Right atrium auricular region (tissue), 2 donors: Measurements from ENCODE around the gene TMC2. TPM values are rescaled to one million over a fixed set of nuclear protein-coding genes. Genes with fewer than 3 reads are reported as not detected.

Source experiments
- DNase-seq: peaks from one replicate; pipeline ENCODE4 v3.0.0-alpha.2; 2019; ENCODE audit warnings: low spot score
- H3K27ac ChIP-seq, 2 donors: fragments of 200-600 bp; sonication (generic); 1 replicate in 1 of 2; 2 replicates in 1 of 2; pipeline ENCODE4 v1.5.1; 2016 to 2019
- H3K27me3 ChIP-seq, 2 donors: fragments of 200-600 bp; sonication (generic); one replicate each; pipeline versions ENCODE4 v1.5.1 to v1.6.0; 2017 to 2019
- H3K36me3 ChIP-seq: fragments of 200-600 bp; sonication (generic); one replicate; pipeline ENCODE4 v1.5.1; 2016
- H3K4me1 ChIP-seq, 2 donors: fragments of 200-600 bp; sonication (generic); one replicate each; pipeline versions ENCODE4 v1.5.1 to v1.6.0; 2017 to 2019
- H3K4me3 ChIP-seq, 2 donors: fragments of 200-600 bp; sonication (generic); 1 replicate in 1 of 2; 2 replicates in 1 of 2; pipeline ENCODE4 v1.5.1; 2017 to 2019; ENCODE audit warnings: mild to moderate bottlenecking in 1 of 2, moderate library complexity in 1 of 2
- H3K9me3 ChIP-seq, 2 donors: fragments of 200-600 bp; sonication (generic); one replicate each; pipeline ENCODE4 v1.5.1; 2019
- total RNA-seq, 2 donors: library from RNA; depleted of rRNA; stranded (reverse); fragments of >200 nt; gene quantifications; one replicate each; pipeline ENCODE4 v1.1.0, GENCODE V29; 2016
- TF ChIP-seq, protein P1 (sequence below), 2 donors: fragments of 200-600 bp; sonication (generic); IDR thresholded peaks; one replicate each; pipeline ENCODE4 v1.5.1; 2019; ENCODE audit warnings: antibody characterized with exemption in 2 of 2

The TMC2 gene
- total RNA-seq, 2 donors from 2014 or later = not detected

DNA sequence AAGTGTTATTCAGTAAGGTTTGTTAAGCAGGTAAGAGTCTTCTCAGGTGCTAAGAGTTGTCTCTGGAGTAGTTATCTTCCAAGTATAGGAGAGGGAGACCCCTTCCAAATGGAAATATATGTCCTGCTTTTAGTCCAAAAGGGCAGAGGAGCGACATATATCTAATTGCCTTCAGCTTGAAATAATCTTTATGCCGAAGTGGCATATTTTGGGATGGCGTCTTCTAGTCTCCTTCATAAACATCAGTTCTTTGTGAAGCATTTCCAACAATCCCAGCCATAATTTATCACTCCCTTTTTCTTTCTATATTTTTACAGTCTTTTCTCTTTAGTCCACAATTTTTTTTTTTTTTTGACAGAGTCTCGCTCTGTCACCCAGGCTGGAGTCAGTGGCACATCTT is 6.0 kb downstream of the TMC2 start:
- Histone ChIP-seq H3K27ac (no peak overlapping the region), H3K27me3 (no peaks in the 10 kb centered on the region), H3K36me3 (no peaks in the 10 kb centered on the region), H3K9me3 (no peaks in the 10 kb centered on the region), H3K4me1 (no peaks in the 10 kb centered on the region), H3K4me3 (no peak overlapping the region)
- no peak for DNase-seq
- TF ChIP-seq, protein P1, sequence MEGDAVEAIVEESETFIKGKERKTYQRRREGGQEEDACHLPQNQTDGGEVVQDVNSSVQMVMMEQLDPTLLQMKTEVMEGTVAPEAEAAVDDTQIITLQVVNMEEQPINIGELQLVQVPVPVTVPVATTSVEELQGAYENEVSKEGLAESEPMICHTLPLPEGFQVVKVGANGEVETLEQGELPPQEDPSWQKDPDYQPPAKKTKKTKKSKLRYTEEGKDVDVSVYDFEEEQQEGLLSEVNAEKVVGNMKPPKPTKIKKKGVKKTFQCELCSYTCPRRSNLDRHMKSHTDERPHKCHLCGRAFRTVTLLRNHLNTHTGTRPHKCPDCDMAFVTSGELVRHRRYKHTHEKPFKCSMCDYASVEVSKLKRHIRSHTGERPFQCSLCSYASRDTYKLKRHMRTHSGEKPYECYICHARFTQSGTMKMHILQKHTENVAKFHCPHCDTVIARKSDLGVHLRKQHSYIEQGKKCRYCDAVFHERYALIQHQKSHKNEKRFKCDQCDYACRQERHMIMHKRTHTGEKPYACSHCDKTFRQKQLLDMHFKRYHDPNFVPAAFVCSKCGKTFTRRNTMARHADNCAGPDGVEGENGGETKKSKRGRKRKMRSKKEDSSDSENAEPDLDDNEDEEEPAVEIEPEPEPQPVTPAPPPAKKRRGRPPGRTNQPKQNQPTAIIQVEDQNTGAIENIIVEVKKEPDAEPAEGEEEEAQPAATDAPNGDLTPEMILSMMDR (IDR thresholded peaks at IDR 0.05) = no peak

GRCh38 chr20:2544211-2544610 is 7.8 kb downstream of the TMC2 start:
- Histone ChIP-seq H3K4me3 (no peak overlapping the region), H3K27ac (no peak overlapping the region), H3K27me3 (no peaks in the 10 kb centered on the region), H3K9me3 (no peaks in the 10 kb centered on the region), H3K36me3 (no peaks in the 10 kb centered on the region), H3K4me1 (no peaks in the 10 kb centered on the region)
- TF ChIP-seq, protein P1 (IDR thresholded peaks at IDR 0.05) = no peak
- no peak for DNase-seq

GRCh38 chr20:2545594-2545993 is 9.2 kb downstream of the TMC2 start:
- TF ChIP-seq, protein P1 (IDR thresholded peaks at IDR 0.05) = no peak
- no peaks in the 10 kb centered on the region for H3K9me3 ChIP-seq
- no peak overlapping the region for H3K27ac ChIP-seq
- no peaks in the 10 kb centered on the region for H3K36me3 ChIP-seq
- H3K4me1 ChIP-seq = no peaks in the 10 kb centered on the region
- DNase-seq = no peak
- H3K4me3 ChIP-seq = no peak overlapping the region
- H3K27me3 ChIP-seq = no peaks in the 10 kb centered on the region

DNA sequence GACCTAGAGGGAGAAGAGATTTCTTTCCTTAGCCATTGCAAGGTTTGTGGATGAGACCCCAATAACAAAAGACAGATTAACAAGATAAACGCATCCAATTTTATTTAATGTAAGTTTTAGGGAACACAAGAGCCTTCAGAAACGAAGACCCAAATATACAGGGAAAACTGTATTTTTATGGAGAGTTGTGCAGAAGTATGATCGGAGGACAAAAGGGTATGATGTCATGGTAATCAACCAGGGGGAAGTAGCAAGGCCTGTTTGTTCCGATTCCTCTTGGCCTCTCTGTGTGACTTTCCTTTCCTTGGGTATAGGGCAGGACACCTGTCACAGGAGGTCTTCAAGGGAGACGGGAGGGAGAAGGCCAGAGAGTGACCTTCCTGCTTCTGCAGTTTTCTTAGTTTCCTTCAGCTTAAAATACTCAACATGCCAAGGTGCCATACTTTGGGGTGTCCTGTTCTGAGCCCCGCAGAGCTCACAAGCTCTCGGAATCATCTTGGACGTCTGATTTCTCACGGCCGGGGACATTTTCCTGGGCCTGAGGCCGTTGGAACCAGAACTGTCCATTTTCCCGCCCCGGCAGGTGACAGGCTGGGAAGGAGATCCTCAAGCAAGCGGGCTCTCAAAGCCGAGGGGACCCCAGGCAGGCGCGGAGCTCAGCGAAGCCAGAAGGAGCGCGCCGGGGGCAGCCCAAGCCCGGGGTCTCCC is 21.7 kb downstream of the TMC2 start:
- no peak for DNase-seq
- Histone ChIP-seq H3K4me3 (peak overlapping the region in 1 of 2 donors; percentile 38), H3K27ac (no peak overlapping the region), H3K4me1 (peaks cover 0 to 9% of the 10 kb centered on the region in 2 donors), H3K36me3 (no peaks in the 10 kb centered on the region), H3K27me3 (peaks cover 9 to 11% of the 10 kb centered on the region in 2 donors), H3K9me3 (no peaks in the 10 kb centered on the region)
- TF ChIP-seq, protein P1 (IDR thresholded peaks at IDR 0.05) = no peak

DNA sequence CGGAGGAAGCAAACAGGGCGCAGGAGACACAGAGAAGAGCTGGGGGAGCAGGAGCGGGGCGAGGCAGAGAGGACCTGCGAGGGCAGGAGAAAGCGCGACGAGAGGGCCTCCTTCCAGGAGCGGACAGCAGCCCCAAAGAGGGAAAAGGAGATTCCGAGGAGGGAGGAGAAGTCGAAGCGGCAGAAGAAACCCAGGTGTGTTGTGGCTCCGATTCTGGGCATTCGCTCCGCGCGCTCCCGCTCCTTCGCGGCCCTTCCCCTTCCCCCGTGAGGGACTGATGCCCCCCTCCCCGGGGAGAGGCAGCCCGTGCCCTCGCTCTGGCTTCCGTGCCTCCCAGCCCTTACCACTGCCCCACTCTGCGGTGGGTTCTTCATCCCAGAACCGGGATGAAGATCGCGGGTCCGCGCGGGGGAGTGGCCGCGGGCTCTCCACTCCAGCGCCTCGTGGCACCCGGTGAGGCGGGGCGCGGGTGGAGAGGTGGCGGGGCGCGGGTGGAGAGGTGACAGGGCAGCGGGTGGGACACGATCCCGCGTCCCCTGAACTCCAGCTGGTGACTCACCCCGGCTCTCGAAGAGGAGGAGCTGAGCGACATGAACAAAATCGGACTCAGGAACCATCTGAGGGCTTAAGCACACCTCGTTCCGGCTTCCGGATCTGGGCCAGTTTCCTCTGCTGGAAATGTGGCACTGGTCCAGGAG is 22.4 kb downstream of the TMC2 start:
- H3K27me3 ChIP-seq = peaks cover 9 to 11% of the 10 kb centered on the region in 2 donors
- no peaks in the 10 kb centered on the region for H3K36me3 ChIP-seq
- no peaks in the 10 kb centered on the region for H3K9me3 ChIP-seq
- H3K4me1 ChIP-seq = peaks cover 0 to 9% of the 10 kb centered on the region in 2 donors
- no peak for DNase-seq
- TF ChIP-seq, protein P1 (IDR thresholded peaks at IDR 0.05) = no peak
- peak overlapping the region; percentile 4 to 38 for H3K4me3 ChIP-seq
- H3K27ac ChIP-seq = no peak overlapping the region
